H9 (cell line): ENCODE measurements around the gene METTL8. TPM values are rescaled to one million over a fixed set of nuclear protein-coding genes. Genes with fewer than 3 reads are reported as not detected.

Experiments used
- DNase-seq: peaks from one replicate; pipeline ENCODE4 v3.0.0-alpha.2; 2017
- H2AFZ ChIP-seq: one replicate; pipeline ENCODE4 v1.6.1; 2013; ENCODE audit warnings: mild to moderate bottlenecking, low read length, control low read depth, moderate library complexity
- H2AK5ac ChIP-seq: 2 replicates; pipeline ENCODE4 v1.6.1; 2013; ENCODE audit warnings: low read length, control low read depth, mixed read lengths; ENCODE audit not compliant: insufficient read length
- H2BK120ac ChIP-seq: one replicate; pipeline ENCODE4 v1.6.1; 2013; ENCODE audit warnings: low read depth, mild to moderate bottlenecking, low read length, control low read depth, inconsistent platforms; ENCODE audit not compliant: poor library complexity, severe bottlenecking
- H2BK12ac ChIP-seq: 2 replicates; pipeline ENCODE4 v1.6.1; 2013; ENCODE audit warnings: low read length, control low read depth, mixed read lengths, low read depth; ENCODE audit not compliant: insufficient read length
- H2BK15ac ChIP-seq: 2 replicates; pipeline ENCODE4 v1.6.1; 2013; ENCODE audit warnings: low read depth, low read length, control low read depth
- H2BK20ac ChIP-seq: one replicate; pipeline ENCODE4 v1.6.1; 2013; ENCODE audit warnings: low read depth, mild to moderate bottlenecking, low read length, control low read depth, inconsistent platforms; ENCODE audit not compliant: poor library complexity, severe bottlenecking
- H2BK5ac ChIP-seq: 2 replicates; pipeline ENCODE4 v1.6.1; 2013; ENCODE audit warnings: low read length, control low read depth, mixed read lengths; ENCODE audit not compliant: insufficient read length
- H3K14ac ChIP-seq: 2 replicates; pipeline ENCODE4 v1.6.1; 2013; ENCODE audit warnings: low read length, control low read depth; ENCODE audit not compliant: insufficient read depth
- H3K18ac ChIP-seq: 2 replicates; pipeline ENCODE4 v1.6.1; 2013; ENCODE audit warnings: low read depth, mild to moderate bottlenecking, mixed read lengths, low read length, control low read depth; ENCODE audit not compliant: insufficient read length
- H3K23ac ChIP-seq: 2 replicates; pipeline ENCODE4 v1.6.1; 2013; ENCODE audit warnings: low read length, control low read depth, mixed read lengths, low read depth; ENCODE audit not compliant: insufficient read length
- H3K23me2 ChIP-seq: 2 replicates; pipeline ENCODE4 v1.6.1; 2013; ENCODE audit warnings: low read depth, mild to moderate bottlenecking, mixed read lengths, low read length, control low read depth; ENCODE audit not compliant: insufficient read length, poor library complexity, severe bottlenecking
- H3K27ac ChIP-seq: 2 replicates; pipeline ENCODE4 v1.5.1; 2013; ENCODE audit warnings: low read length, control low read depth, mixed read lengths, low read depth; ENCODE audit not compliant: insufficient read length
- H3K27me3 ChIP-seq: 2 replicates; pipeline ENCODE4 v1.6.1; 2013; ENCODE audit warnings: low read length, control low read depth, inconsistent platforms; ENCODE audit not compliant: insufficient read depth
- H3K4ac ChIP-seq: 2 replicates; pipeline ENCODE4 v1.6.1; 2013; ENCODE audit warnings: low read depth, mild to moderate bottlenecking, control low read depth, inconsistent platforms, low read length, moderate library complexity
- H3K4me1 ChIP-seq: 2 replicates; pipeline ENCODE4 v1.6.1; 2013; ENCODE audit warnings: low read length, control low read depth, inconsistent platforms; ENCODE audit not compliant: insufficient read depth
- H3K4me2 ChIP-seq: 2 replicates; pipeline ENCODE4 v1.6.1; 2013; ENCODE audit warnings: low read length, control low read depth, mixed read lengths; ENCODE audit not compliant: insufficient read length, insufficient read depth
- H3K56ac ChIP-seq: 2 replicates; pipeline ENCODE4 v1.6.1; 2013; ENCODE audit warnings: low read depth, mild to moderate bottlenecking, mixed read lengths, low read length, control low read depth; ENCODE audit not compliant: insufficient read length
- H3K79me1 ChIP-seq: 2 replicates; pipeline ENCODE4 v1.6.1; 2013; ENCODE audit warnings: low read depth, mild to moderate bottlenecking, moderate library complexity, low read length, control low read depth, inconsistent platforms; ENCODE audit not compliant: insufficient read depth, poor library complexity, severe bottlenecking
- H3K79me2 ChIP-seq: 2 replicates; pipeline ENCODE4 v1.6.1; 2013; ENCODE audit warnings: low read length, control low read depth, inconsistent platforms; ENCODE audit not compliant: insufficient read depth
- H3K9ac ChIP-seq: 2 replicates; pipeline ENCODE4 v1.6.1; 2013; ENCODE audit warnings: low read length, control low read depth, mixed read lengths; ENCODE audit not compliant: insufficient read length; ENCODE audit errors: extremely low read depth
- H3K9me3 ChIP-seq: one replicate; pipeline ENCODE4 v1.6.1; 2013; ENCODE audit warnings: low read depth, low read length, inconsistent platforms; ENCODE audit not compliant: control insufficient read depth
- H3T11ph ChIP-seq: one replicate; pipeline ENCODE4 v1.6.1; 2013; ENCODE audit warnings: mild to moderate bottlenecking, low read length, control low read depth, inconsistent platforms
- H4K20me1 ChIP-seq: one replicate; pipeline ENCODE4 v1.6.1; 2013; ENCODE audit not compliant: control insufficient read depth, insufficient read length, insufficient read depth
- H4K5ac ChIP-seq: 2 replicates; pipeline ENCODE4 v1.6.1; 2013; ENCODE audit warnings: low read depth, mild to moderate bottlenecking, mixed read lengths, low read length, control low read depth; ENCODE audit not compliant: insufficient read length
- H4K8ac ChIP-seq: replicated peaks from 2 replicates; pipeline ENCODE4 v1.6.1; 2013; ENCODE audit warnings: low read length, control low read depth, mixed read lengths, low read depth; ENCODE audit not compliant: insufficient read length
- H4K91ac ChIP-seq: 2 replicates; pipeline ENCODE4 v1.6.1; 2013; ENCODE audit warnings: low read depth, mild to moderate bottlenecking, moderate library complexity, mixed read lengths, low read length, control low read depth; ENCODE audit not compliant: insufficient read length
- H3K27ac Mint-ChIP-seq, 3 experiments: 2 replicates in 2 of 3; 3 replicates in 1 of 3; pipeline ENCODE4 v1.8.0; 2020 to 2021; ENCODE audit warnings: mixed read lengths in 3 of 3, mild to moderate bottlenecking in 1 of 3, moderate library complexity in 1 of 3
- H3K27me3 Mint-ChIP-seq: 2 replicates; pipeline ENCODE4 v1.8.0; 2021; ENCODE audit warnings: low read depth, mild to moderate bottlenecking, moderate library complexity, mixed read lengths
- H3K36me3 Mint-ChIP-seq, 3 experiments: 2 replicates in 2 of 3; 3 replicates in 1 of 3; pipeline ENCODE4 v1.8.0; 2020 to 2021; ENCODE audit warnings: low read depth in 3 of 3, mixed read lengths in 3 of 3; ENCODE audit not compliant: insufficient read depth in 1 of 3
- H3K4me1 Mint-ChIP-seq, 2 experiments: 2 replicates each; pipeline ENCODE4 v1.8.0; 2020; ENCODE audit warnings: mixed read lengths in 2 of 2
- H3K4me3 Mint-ChIP-seq, 2 experiments: 2 replicates in 1 of 2; 3 replicates in 1 of 2; pipeline ENCODE4 v1.8.0; 2020 to 2021; ENCODE audit warnings: mild to moderate bottlenecking in 2 of 2, mixed read lengths in 2 of 2, moderate library complexity in 1 of 2
- H3K9me3 Mint-ChIP-seq, 2 experiments: 2 replicates in 1 of 2; 3 replicates in 1 of 2; pipeline ENCODE4 v1.8.0; 2020; ENCODE audit warnings: mild to moderate bottlenecking in 2 of 2, mixed read lengths in 2 of 2, moderate library complexity in 1 of 2
- CTCF ChIP-seq: fragments of 200-600 bp; sonication (generic); conservative IDR thresholded peaks from 3 replicates; pipeline ENCODE4 v1.8.0; 2021; ENCODE audit warnings: antibody characterized with exemption, mild to moderate bottlenecking
- WGBS: extraction: QIAGEN DNeasy Blood & Tissue Kit; methylation state at CpG from one replicate; pipeline ENCODE4 v1.1.7; 2013; ENCODE audit warnings: missing lambda C conversion rate, low lambda C conversion rate, mixed read lengths; ENCODE audit not compliant: insufficient read length; ENCODE audit errors: extremely low coverage; 5-methylcytosine and 5-hydroxymethylcytosine counted together
- total RNA-seq: library from RNA; stranded (reverse); gene quantifications from 2 replicates; pipeline ENCODE4 v1.2.1, GENCODE V29; 2021

The METTL8 gene
- total RNA-seq, 1 experiment from 2014 or later: 40.9 TPM

DNA sequence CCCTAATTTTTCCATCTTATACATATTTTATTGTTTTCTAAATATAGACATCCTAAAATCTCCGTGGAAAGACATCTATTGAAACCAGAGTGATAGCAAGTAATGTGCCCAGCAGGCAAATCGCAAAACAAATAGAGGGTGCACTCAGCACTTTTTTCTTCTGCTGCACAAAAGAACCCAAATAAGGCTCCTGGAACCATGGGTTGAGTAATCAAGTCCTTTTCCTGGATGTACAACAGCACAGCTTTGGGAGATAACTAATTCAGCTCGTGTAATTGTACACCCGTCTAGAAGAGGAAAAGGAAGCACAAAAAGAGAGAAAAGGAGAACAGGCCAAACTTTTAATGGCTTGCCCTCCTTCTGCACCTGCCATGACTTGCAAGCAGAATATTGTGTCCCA, 146.2 kb downstream of the METTL8 start:
- Histone ChIP-seq H3K27ac (no peak overlapping the region), H4K5ac (no peak overlapping the region), H3K79me1 (no peaks in the 10 kb centered on the region), H2BK120ac (no peak overlapping the region), H3T11ph (no peak overlapping the region), H2BK15ac (no peak overlapping the region), H3K23me2 (no peaks in the 10 kb centered on the region), H3K14ac (no peak overlapping the region), H3K18ac (no peak overlapping the region), H3K79me2 (no peaks in the 10 kb centered on the region), H2AFZ (no peak overlapping the region), H3K4me2 (no peak overlapping the region), H4K91ac (no peak overlapping the region), H3K9ac (no peak overlapping the region), H3K4ac (no peak overlapping the region), H2BK20ac (no peak overlapping the region), H4K20me1 (no peaks in the 10 kb centered on the region), H3K56ac (no peak overlapping the region), H2AK5ac (no peak overlapping the region), H2BK5ac (no peak overlapping the region), H4K8ac (no peak overlapping the region), H2BK12ac (no peak overlapping the region), H3K9me3 (no peaks in the 10 kb centered on the region), H3K4me1 (peaks cover 3% of the 10 kb centered on the region; the same call in 1 of the 2 replicates), H3K23ac (no peak overlapping the region), H3K27me3 (no peaks in the 10 kb centered on the region)
- Mint-ChIP-seq H3K9me3 (no peaks in the 10 kb centered on the region; a peak in 1 of 5 replicates), H3K36me3 (peaks cover 0 to 3% (median 0%) of the 10 kb centered on the region in 3 experiments; a peak in 1 of 7 replicates), H3K4me3 (no peak overlapping the region), H3K27me3 (no peaks in the 10 kb centered on the region), H3K27ac (peak overlapping the region in 1 of 3 experiments; percentile 76; a peak in 1 of 7 replicates), H3K4me1 (peaks cover 19 to 24% of the 10 kb centered on the region in 2 experiments)
- TF ChIP-seq CTCF: no peak
- WGBS: no CpG with 5 or more reads among the region's 4 CpGs
- no peak for DNase-seq
